IPS-NIHi7 (cell line): ENCODE results near the gene THSD7A.

Source experiments
- DNase-seq: peaks from one replicate; pipeline ENCODE4 v3.0.0; 2012; ENCODE audit warnings: mixed read lengths; ENCODE audit errors: extremely low spot score

THSD7A gene

DNA sequence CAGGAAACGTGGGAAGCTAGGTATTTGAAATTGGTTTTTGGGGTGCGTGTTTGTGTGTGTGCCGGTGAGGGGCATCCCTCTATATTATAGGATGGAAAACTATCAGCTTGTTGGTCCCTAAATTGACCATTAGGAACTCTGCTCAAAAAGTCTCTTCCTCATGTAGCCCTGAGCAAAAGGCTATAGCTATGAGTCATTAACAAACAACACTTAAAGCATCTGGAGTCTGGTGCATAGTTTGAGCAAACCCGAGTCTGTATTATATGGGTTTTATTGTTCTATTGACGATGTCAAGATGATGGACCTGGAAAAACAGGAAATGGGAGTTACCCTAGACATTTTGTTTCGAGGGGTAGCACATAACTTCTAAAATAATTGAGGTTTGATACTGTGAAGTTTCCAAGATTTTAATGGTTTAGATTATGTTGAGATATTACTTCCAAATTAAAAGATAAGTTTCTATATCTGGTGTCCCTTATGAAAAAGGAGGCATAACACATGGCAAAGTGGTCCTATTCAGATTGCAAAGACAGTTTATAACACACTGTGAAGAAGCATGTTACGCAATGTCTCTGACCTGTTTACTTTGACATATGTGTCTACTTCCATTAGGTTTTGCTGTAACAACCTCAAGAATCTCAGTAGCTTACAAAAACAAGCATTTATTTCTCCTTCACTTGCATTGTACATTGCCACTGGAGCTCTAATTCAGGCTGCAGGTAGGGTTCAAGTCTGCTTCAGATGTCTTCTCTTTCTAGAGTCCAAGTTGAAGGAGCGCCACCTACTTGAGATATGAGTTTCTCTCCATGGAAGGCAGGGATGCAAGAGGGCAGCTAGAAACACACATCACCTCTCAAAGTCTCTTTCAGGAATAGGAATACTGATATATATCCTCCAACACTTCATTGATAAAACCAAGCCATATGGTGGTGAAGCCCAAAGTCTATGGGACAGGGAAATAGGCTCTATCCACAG, 500.6 kb downstream of the THSD7A start:
- DNase-seq = no peak

DNA sequence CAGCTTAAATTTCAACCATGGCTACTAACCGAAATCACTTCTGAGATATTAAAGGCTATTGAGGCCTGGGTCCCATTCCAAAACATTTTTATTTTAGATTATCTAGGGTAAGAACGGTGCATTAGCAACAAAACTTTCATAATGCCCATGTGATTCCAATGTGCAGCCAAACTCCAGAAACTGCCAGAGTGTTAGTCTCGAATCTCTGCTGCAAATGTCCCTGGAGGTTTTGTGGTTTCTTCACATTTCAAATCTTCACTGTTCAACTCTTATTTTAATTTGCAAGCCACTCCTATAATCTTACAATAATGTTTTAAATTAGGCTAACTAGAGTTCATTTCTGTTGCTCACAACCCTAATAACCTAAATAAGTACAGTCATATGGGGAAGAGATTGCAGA, 501.3 kb downstream of the THSD7A start:
- DNase-seq = no peak

DNA sequence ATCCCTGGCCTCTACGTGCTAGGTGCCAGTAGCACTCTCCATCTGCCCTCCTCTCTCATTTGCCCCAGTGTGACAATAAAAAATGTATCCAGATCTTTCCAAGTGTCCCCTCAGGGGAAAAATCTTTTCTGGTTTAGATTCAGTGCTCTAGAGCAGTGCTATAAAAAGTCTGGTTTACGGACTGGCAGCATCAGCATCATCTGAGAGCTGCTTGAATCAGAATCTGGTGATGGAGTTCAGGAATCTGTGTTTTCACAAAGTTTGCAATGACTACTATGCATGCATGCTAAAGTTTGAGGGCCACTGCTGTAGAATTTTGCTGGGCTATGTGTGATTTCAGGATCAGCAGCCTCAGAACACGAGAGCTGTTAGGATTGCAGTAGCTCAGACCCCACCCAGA, 501.8 kb downstream of the THSD7A start:
- DNase-seq = no peak

DNA sequence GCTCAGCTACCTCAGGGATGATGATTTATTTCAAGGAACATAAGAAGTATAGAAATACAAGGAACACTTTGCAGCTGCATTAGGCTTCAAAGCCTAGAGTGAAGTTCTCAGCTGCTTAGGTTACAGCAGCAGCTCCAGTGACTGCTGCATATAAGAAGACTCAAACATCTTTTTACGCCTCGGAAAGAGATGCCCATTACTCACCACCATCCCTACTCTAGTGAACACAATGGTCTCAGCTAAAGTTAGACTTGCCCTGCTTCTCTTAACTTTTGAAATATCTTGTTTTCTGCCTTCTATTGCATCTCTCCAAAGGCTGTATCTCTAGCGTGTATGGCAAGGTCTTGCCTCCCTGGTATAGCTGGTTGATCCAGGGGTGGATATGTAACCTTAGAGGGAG, 502.4 kb downstream of the THSD7A start:
- no peak for DNase-seq

DNA sequence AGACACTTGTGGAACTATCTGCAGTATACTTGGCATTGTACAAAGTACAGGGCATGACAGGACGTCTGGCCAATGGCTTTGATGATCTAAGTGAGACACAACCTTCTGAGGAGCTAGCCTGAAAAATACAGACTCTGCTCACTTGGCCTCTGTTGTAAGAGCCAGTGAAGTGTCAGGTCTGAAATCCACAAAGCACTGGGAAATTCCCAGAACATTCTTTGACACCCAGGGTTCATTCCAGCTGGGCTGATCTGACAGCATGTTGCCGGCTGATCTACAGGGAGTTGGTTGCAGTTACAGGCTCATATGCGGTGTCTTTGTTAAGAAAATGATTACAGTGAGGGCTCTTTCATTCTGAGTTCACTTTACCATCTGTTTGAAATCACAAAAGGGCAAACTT, 503.7 kb downstream of the THSD7A start:
- DNase-seq = peak; percentile 41

DNA sequence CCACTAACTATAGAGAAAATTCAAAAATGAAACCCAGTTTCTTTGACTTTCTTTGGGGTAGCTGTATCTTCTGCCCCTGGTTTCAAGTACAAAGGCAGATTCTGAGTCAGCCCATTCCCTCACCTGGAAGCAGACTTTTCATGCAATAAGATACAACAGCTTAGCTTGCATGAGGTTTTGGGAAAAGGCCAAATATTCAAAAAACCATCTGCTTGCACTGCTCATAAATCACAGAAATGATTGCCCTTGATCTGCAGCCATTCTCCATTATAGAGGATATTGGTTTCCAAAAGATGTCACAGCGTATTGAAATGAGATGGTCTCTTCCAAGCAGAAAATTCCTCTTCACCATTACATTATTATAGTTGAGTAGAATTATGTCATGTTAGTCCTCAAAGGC, 504.4 kb downstream of the THSD7A start:
- DNase-seq = no peak
